A204.1 (cell line): Measurements from ENCODE around the gene NR1I2.

Experiments used
- FAIRE-seq: peaks from 2 replicates; lab custom pipeline; 2012; peaks lifted over from hg19 to GRCh38; lab: Jason Lieb, UNC

NR1I2 gene

GRCh38 chr3:119819806-119820205 is 37.9 kb downstream of the NR1I2 start:
- FAIRE-seq: no peak

- no peak for FAIRE-seq
These were observed 43.9 kb downstream of the NR1I2 start for GRCh38 chr3:119825820-119826219.

GRCh38 chr3:119826711-119827608 is 45.1 kb downstream of the NR1I2 start:
- no peak for FAIRE-seq

GRCh38 chr3:119829420-119829819 is 47.5 kb downstream of the NR1I2 start:
- no peak for FAIRE-seq

- no peak for FAIRE-seq
These were observed 49.1 kb downstream of the NR1I2 start for GRCh38 chr3:119831022-119831421.

- FAIRE-seq: no peak
These were observed 50.1 kb downstream of the NR1I2 start for GRCh38 chr3:119831941-119832371.

GRCh38 chr3:119834754-119835370 is 53.0 kb downstream of the NR1I2 start:
- FAIRE-seq: no peak

- FAIRE-seq: no peak
These were observed 53.7 kb downstream of the NR1I2 start for GRCh38 chr3:119835556-119835955.

GRCh38 chr3:119841808-119842471 is 60.0 kb downstream of the NR1I2 start:
- FAIRE-seq: no peak

GRCh38 chr3:119849126-119849525 is 67.2 kb downstream of the NR1I2 start:
- no peak for FAIRE-seq

GRCh38 chr3:119856695-119857094 is 74.8 kb downstream of the NR1I2 start:
- FAIRE-seq: no peak

GRCh38 chr3:119858957-119859356 is 77.1 kb downstream of the NR1I2 start:
- no peak for FAIRE-seq

GRCh38 chr3:119859728-119860127 is 77.8 kb downstream of the NR1I2 start:
- no peak for FAIRE-seq

- FAIRE-seq: no peak
These were observed 79.8 kb downstream of the NR1I2 start for GRCh38 chr3:119861681-119862080.

GRCh38 chr3:119862616-119863015 is 80.7 kb downstream of the NR1I2 start:
- FAIRE-seq: no peak

GRCh38 chr3:119864476-119864875 is 82.6 kb downstream of the NR1I2 start:
- no peak for FAIRE-seq
